ENCODE results near the gene DHRS9. TPM values are rescaled to one million over a fixed set of nuclear protein-coding genes. Genes with fewer than 3 reads are reported as not detected.
"Not testable (repeated sequence)": the region's sequence is repeated elsewhere in the genome, so short reads cannot be mapped to it uniquely, and the experiment has no call there.

Gene DHRS9
- total and polyA plus RNA-seq, 2 donors (not counting 1 experiment from before 2014, with no cell fraction given): 0.25 to 0.94 TPM

- ChIA-PET CTCF (no interaction called here), POLR2A (no interaction called here)
- no peaks in the 10 kb centered on the region for H3K27me3 ChIP-seq (replicated peaks in 1 of 4; ENCODE audit: control extremely low read depth in 1 of 4, control insufficient read depth in 3 of 4, insufficient read depth in 4 of 4, low read length in 3 of 4)
- H4K20me1 ChIP-seq (ENCODE audit: control insufficient read depth, insufficient read depth, low read length, poor library complexity, severe bottlenecking): no peaks in the 10 kb centered on the region
- H3K27ac ChIP-seq (ENCODE audit: low read length in 2 of 2): no peak overlapping the region
- intact Hi-C loops (cut with micrococcal nuclease): no loop called here
- H3K9ac ChIP-seq (ENCODE audit: low read length): no peak overlapping the region
- no peaks in the 10 kb centered on the region for H3K27me3 Mint-ChIP-seq
- H3K9me3 ChIP-seq (ENCODE audit: control extremely low read depth in 1 of 3, control insufficient read depth in 2 of 3, insufficient read depth in 1 of 3, low read length in 2 of 3): peaks cover 1 to 16% (median 10%) of the 10 kb centered on the region in 3 donors
- no peaks in the 10 kb centered on the region for H3K4me1 ChIP-seq (ENCODE audit: control insufficient read depth in 2 of 2, insufficient read depth in 2 of 2, low read length in 2 of 2)
- H3K79me2 ChIP-seq (ENCODE audit: control insufficient read depth, insufficient read depth, low read length): no peaks in the 10 kb centered on the region
- DNase-seq (no peak), ATAC-seq (ENCODE audit: low read depth) (no peak)
- H3K4me3 ChIP-seq (ENCODE audit: control extremely low read depth in 1 of 5, extremely low read depth in 1 of 5, insufficient read depth in 1 of 5, low read depth in 2 of 5, low read length in 4 of 5): no peak overlapping the region
- no peak overlapping the region for H3K4me2 ChIP-seq (replicated peaks; ENCODE audit: low read depth, low read length, poor library complexity, severe bottlenecking)
- H3K36me3 ChIP-seq (replicated peaks in 1 of 2; ENCODE audit: control extremely low read depth in 1 of 2, control insufficient read depth in 1 of 2, extremely low read depth in 1 of 2, insufficient read depth in 2 of 2, low read length in 1 of 2): no peaks in the 10 kb centered on the region
- H3K4me1 Mint-ChIP-seq: no peaks in the 10 kb centered on the region
- no peak overlapping the region for H2AFZ ChIP-seq (ENCODE audit: insufficient read depth, low read depth, low read length, poor library complexity, severe bottlenecking)
- WGBS (ENCODE audit: insufficient coverage): 89% methylated on average over 2 of the region's 5 CpGs
- peaks cover 8% of the 10 kb centered on the region for H3K9me3 Mint-ChIP-seq (ENCODE audit: insufficient read depth)
- no peak overlapping the region for H3K27ac Mint-ChIP-seq
- no peak for TF ChIP-seq EZH2 (IDR thresholded peaks at IDR 0.05; ENCODE audit: borderline replicate concordance, insufficient read depth, low read depth, low read length, poor library complexity, severe bottlenecking)
- TF ChIP-seq CTCF (IDR thresholded peaks at IDR 0.05): no peak
- no peak overlapping the region for H3K4me3 Mint-ChIP-seq
These were observed 18.7 kb upstream of the DHRS9 start for GRCh38 chr2:169050476-169051240.

- H3K4me1 ChIP-seq (ENCODE audit: control insufficient read depth in 2 of 2, insufficient read depth in 2 of 2, low read length in 2 of 2); H3K4me3 Mint-ChIP-seq; POLR2A ChIA-PET; H3K79me2 ChIP-seq (ENCODE audit: control insufficient read depth, insufficient read depth, low read length); H3K27ac ChIP-seq (ENCODE audit: low read length in 2 of 2); H3K36me3 ChIP-seq (replicated peaks in 1 of 2; ENCODE audit: control extremely low read depth in 1 of 2, control insufficient read depth in 1 of 2, extremely low read depth in 1 of 2, insufficient read depth in 2 of 2, low read length in 1 of 2); intact Hi-C loops (cut with micrococcal nuclease); H3K4me1 Mint-ChIP-seq; H3K4me3 ChIP-seq (ENCODE audit: control extremely low read depth in 1 of 5, extremely low read depth in 1 of 5, insufficient read depth in 1 of 5, low read depth in 2 of 5, low read length in 4 of 5); H3K27me3 ChIP-seq (replicated peaks in 1 of 4; ENCODE audit: control extremely low read depth in 1 of 4, control insufficient read depth in 3 of 4, insufficient read depth in 4 of 4, low read length in 3 of 4); DNase-seq; H3K4me2 ChIP-seq (replicated peaks; ENCODE audit: low read depth, low read length, poor library complexity, severe bottlenecking); H3K27me3 Mint-ChIP-seq; CTCF ChIA-PET; H2AFZ ChIP-seq (ENCODE audit: insufficient read depth, low read depth, low read length, poor library complexity, severe bottlenecking); H3K9ac ChIP-seq (ENCODE audit: low read length); H3K27ac Mint-ChIP-seq; ATAC-seq (ENCODE audit: low read depth); H4K20me1 ChIP-seq (ENCODE audit: control insufficient read depth, insufficient read depth, low read length, poor library complexity, severe bottlenecking): not testable (repeated sequence)
- peaks cover 11% of the 10 kb centered on the region for H3K9me3 Mint-ChIP-seq (ENCODE audit: insufficient read depth)
- WGBS (ENCODE audit: insufficient coverage): 100% methylated on average over 2 of the region's 2 CpGs
- peaks cover 2 to 16% (median 12%) of the 10 kb centered on the region in 3 donors for H3K9me3 ChIP-seq (ENCODE audit: control extremely low read depth in 1 of 3, control insufficient read depth in 2 of 3, insufficient read depth in 1 of 3, low read length in 2 of 3)
These were observed 14.8 kb upstream of the DHRS9 start for GRCh38 chr2:169054575-169054974.

- CTCF ChIA-PET; H3K4me3 ChIP-seq (ENCODE audit: control extremely low read depth in 1 of 5, extremely low read depth in 1 of 5, insufficient read depth in 1 of 5, low read depth in 2 of 5, low read length in 4 of 5); H3K36me3 ChIP-seq (replicated peaks in 1 of 2; ENCODE audit: control extremely low read depth in 1 of 2, control insufficient read depth in 1 of 2, extremely low read depth in 1 of 2, insufficient read depth in 2 of 2, low read length in 1 of 2); H4K20me1 ChIP-seq (ENCODE audit: control insufficient read depth, insufficient read depth, low read length, poor library complexity, severe bottlenecking); H3K4me1 Mint-ChIP-seq; intact Hi-C loops (cut with micrococcal nuclease); ATAC-seq (ENCODE audit: low read depth); H3K9me3 Mint-ChIP-seq (ENCODE audit: insufficient read depth); DNase-seq; H2AFZ ChIP-seq (ENCODE audit: insufficient read depth, low read depth, low read length, poor library complexity, severe bottlenecking); H3K4me1 ChIP-seq (ENCODE audit: control insufficient read depth in 2 of 2, insufficient read depth in 2 of 2, low read length in 2 of 2); H3K9ac ChIP-seq (ENCODE audit: low read length); H3K27me3 Mint-ChIP-seq; H3K4me3 Mint-ChIP-seq; H3K27me3 ChIP-seq (replicated peaks in 1 of 4; ENCODE audit: control extremely low read depth in 1 of 4, control insufficient read depth in 3 of 4, insufficient read depth in 4 of 4, low read length in 3 of 4); H3K9me3 ChIP-seq (ENCODE audit: control extremely low read depth in 1 of 3, control insufficient read depth in 2 of 3, insufficient read depth in 1 of 3, low read length in 2 of 3); POLR2A ChIA-PET; H3K27ac ChIP-seq (ENCODE audit: low read length in 2 of 2); H3K79me2 ChIP-seq (ENCODE audit: control insufficient read depth, insufficient read depth, low read length); H3K27ac Mint-ChIP-seq; H3K4me2 ChIP-seq (replicated peaks; ENCODE audit: low read depth, low read length, poor library complexity, severe bottlenecking): not testable (repeated sequence)
- 98% methylated on average over 8 of the region's 17 CpGs for WGBS (ENCODE audit: insufficient coverage)
These were observed 5.2 kb upstream of the DHRS9 start for GRCh38 chr2:169064199-169064598.

Data from B cell (primary cell).